ENCODE results near the gene ADAMTS5. TPM values are rescaled to one million over a fixed set of nuclear protein-coding genes. Genes with fewer than 3 reads are reported as not detected.
A peak's percentile ranks its signal among the peaks of the same experiment; 100 is the strongest.

The ADAMTS5 gene
- total and polyA plus RNA-seq, 2 experiments from 2014 or later, result 0.21 TPM; not detected in 1

- Histone ChIP-seq H3K36me3 (no peaks in the 10 kb centered on the region), H3K4me1 (ENCODE audit: low read depth) (no peaks in the 10 kb centered on the region), H3K27me3 (no peaks in the 10 kb centered on the region), H3K4me3 (no peak overlapping the region), H3K27ac (no peak overlapping the region), H3K9me3 (ENCODE audit: low read depth) (no peaks in the 10 kb centered on the region)
- TF ChIP-seq, protein P1, sequence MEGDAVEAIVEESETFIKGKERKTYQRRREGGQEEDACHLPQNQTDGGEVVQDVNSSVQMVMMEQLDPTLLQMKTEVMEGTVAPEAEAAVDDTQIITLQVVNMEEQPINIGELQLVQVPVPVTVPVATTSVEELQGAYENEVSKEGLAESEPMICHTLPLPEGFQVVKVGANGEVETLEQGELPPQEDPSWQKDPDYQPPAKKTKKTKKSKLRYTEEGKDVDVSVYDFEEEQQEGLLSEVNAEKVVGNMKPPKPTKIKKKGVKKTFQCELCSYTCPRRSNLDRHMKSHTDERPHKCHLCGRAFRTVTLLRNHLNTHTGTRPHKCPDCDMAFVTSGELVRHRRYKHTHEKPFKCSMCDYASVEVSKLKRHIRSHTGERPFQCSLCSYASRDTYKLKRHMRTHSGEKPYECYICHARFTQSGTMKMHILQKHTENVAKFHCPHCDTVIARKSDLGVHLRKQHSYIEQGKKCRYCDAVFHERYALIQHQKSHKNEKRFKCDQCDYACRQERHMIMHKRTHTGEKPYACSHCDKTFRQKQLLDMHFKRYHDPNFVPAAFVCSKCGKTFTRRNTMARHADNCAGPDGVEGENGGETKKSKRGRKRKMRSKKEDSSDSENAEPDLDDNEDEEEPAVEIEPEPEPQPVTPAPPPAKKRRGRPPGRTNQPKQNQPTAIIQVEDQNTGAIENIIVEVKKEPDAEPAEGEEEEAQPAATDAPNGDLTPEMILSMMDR (IDR thresholded peaks at IDR 0.05; ENCODE audit: low read depth, low read length), result no peak
- DNase-seq (ENCODE audit: low read depth in 1 of 2, low spot score in 1 of 2), result no peak
Observed at GRCh38 chr21:26925122-26925521, 41.8 kb downstream of the ADAMTS5 start.

DNA sequence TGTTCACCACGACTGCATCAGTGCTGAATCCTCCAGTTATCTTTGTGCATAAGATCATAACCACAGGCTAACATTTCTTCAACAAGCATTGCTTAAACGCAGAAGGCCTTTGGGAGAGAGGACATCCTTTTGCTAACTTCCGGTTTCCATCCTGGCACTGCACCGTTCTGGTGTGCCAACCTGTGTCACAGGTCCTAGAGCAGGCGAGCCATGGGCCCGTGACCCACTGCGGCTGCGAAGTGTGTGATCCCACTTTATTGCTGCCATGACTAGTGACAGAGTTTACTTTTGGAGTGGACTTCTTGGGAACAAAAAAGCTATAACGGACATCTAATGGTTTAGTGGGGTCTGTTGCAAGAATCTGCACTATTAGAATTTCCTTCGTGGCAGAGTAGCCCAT lies 42.9 kb downstream of the ADAMTS5 start:
- Histone ChIP-seq H3K4me3 (no peak overlapping the region), H3K4me1 (ENCODE audit: low read depth) (no peaks in the 10 kb centered on the region), H3K27ac (no peak overlapping the region), H3K27me3 (no peaks in the 10 kb centered on the region), H3K36me3 (no peaks in the 10 kb centered on the region), H3K9me3 (ENCODE audit: low read depth) (no peaks in the 10 kb centered on the region)
- no peak for DNase-seq (ENCODE audit: low read depth in 1 of 2, low spot score in 1 of 2)
- TF ChIP-seq, protein P1 (IDR thresholded peaks at IDR 0.05; ENCODE audit: low read depth, low read length), result no peak

DNA sequence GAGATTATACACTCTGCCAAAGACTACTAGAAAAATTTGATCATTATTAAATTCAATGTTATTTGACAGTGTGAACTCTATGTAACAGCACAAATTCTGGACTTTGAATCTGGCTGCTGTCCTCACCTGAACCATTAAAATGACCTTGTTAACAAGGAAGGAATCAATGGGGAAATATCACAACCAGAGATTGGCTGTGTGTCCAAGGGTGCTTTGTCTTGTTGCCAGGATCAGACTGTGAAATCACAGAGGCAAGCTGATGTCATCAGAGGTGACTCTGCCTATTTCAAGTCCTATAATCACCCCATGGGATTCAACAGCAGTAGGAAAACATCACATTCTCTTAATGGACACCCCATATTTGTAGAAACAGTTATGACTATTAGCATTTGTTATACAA lies 46.8 kb downstream of the ADAMTS5 start:
- TF ChIP-seq, protein P1 (IDR thresholded peaks at IDR 0.05; ENCODE audit: low read depth, low read length), result no peak
- no peaks in the 10 kb centered on the region for H3K27me3 ChIP-seq
- no peak overlapping the region for H3K27ac ChIP-seq
- no peaks in the 10 kb centered on the region for H3K9me3 ChIP-seq (ENCODE audit: low read depth)
- H3K4me1 ChIP-seq (ENCODE audit: low read depth), result no peaks in the 10 kb centered on the region
- H3K36me3 ChIP-seq, result no peaks in the 10 kb centered on the region
- no peak overlapping the region for H3K4me3 ChIP-seq
- no peak for DNase-seq (ENCODE audit: low read depth in 1 of 2, low spot score in 1 of 2)

GRCh38 chr21:26918323-26919079 lies 48.4 kb downstream of the ADAMTS5 start:
- no peaks in the 10 kb centered on the region for H3K27me3 ChIP-seq
- no peak overlapping the region for H3K27ac ChIP-seq
- H3K4me3 ChIP-seq, result no peak overlapping the region
- no peaks in the 10 kb centered on the region for H3K9me3 ChIP-seq (ENCODE audit: low read depth)
- TF ChIP-seq, protein P1 (IDR thresholded peaks at IDR 0.05; ENCODE audit: low read depth, low read length), result no peak
- peak in 1 of 2 donors; percentile 3 for DNase-seq (ENCODE audit: low read depth in 1 of 2, low spot score in 1 of 2)
- H3K36me3 ChIP-seq, result no peaks in the 10 kb centered on the region
- no peaks in the 10 kb centered on the region for H3K4me1 ChIP-seq (ENCODE audit: low read depth)

GRCh38 chr21:26916799-26917198 lies 50.1 kb downstream of the ADAMTS5 start:
- Histone ChIP-seq H3K27me3 (no peaks in the 10 kb centered on the region), H3K9me3 (ENCODE audit: low read depth) (no peaks in the 10 kb centered on the region), H3K4me3 (no peak overlapping the region), H3K4me1 (ENCODE audit: low read depth) (no peaks in the 10 kb centered on the region), H3K27ac (no peak overlapping the region), H3K36me3 (no peaks in the 10 kb centered on the region)
- no peak for DNase-seq (ENCODE audit: low read depth in 1 of 2, low spot score in 1 of 2)
- TF ChIP-seq, protein P1 (IDR thresholded peaks at IDR 0.05; ENCODE audit: low read depth, low read length), result no peak
